K562 (cell line): Measurements from ENCODE around the gene PRR7.

Experiments
- ARID4B ChIP-seq: sonication (generic); formaldehyde crosslinking; IDR thresholded peaks from 2 replicates; pipeline ENCODE4 v1.8.0; 2022; ENCODE audit warnings: mild to moderate bottlenecking, missing genetic modification reagents
- CTCF ChIP-seq, 3 experiments: IDR thresholded peaks in 2 of 3; conservative IDR thresholded peaks in 1 of 3; 2 replicates each; pipeline ENCODE4 v1.5.1; 2011 to 2012; ENCODE audit warnings: low read length in 3 of 3, mild to moderate bottlenecking in 3 of 3, control low read depth in 2 of 3, improper control_type of control experiment in 1 of 3, inconsistent platforms in 1 of 3, low read depth in 1 of 3, mixed read lengths in 1 of 3, moderate library complexity in 1 of 3; ENCODE audit not compliant: insufficient read depth in 2 of 3
- ETV5 ChIP-seq: sonication (generic); formaldehyde crosslinking; IDR thresholded peaks from 2 replicates; pipeline ENCODE4 v1.4.0; 2020; ENCODE audit warnings: low read depth, mild to moderate bottlenecking, missing genetic modification reagents
- FOXA1 ChIP-seq: fragments of 450-650 bp; IDR thresholded peaks from 2 replicates; pipeline ENCODE4 v1.6.1; 2016; ENCODE audit warnings: mild to moderate bottlenecking, borderline replicate concordance
- GTF2F1 ChIP-seq: IDR thresholded peaks from 2 replicates; pipeline ENCODE4 v1.6.1; 2011; ENCODE audit warnings: low read depth, low read length, improper control_type of control experiment
- JUNB ChIP-seq: fragments of 450-650 bp; formaldehyde crosslinking; conservative IDR thresholded peaks from 2 replicates; pipeline ENCODE4 v1.4.0; 2020; ENCODE audit warnings: mild to moderate bottlenecking
- KAT2B ChIP-seq: IDR thresholded peaks from one replicate; pipeline ENCODE4 v1.6.1; 2012; ENCODE audit warnings: low read depth, mild to moderate bottlenecking, control low read depth, inconsistent platforms, low read length, moderate library complexity
- MAFK ChIP-seq: IDR thresholded peaks from 2 replicates; pipeline ENCODE4 v1.6.1; 2011; ENCODE audit warnings: low read length, improper control_type of control experiment
- RBM15 ChIP-seq: fragments of 200-400 bp; formaldehyde crosslinking; IDR thresholded peaks from 2 replicates; pipeline ENCODE4 v1.6.1; 2018; ENCODE audit warnings: mild to moderate bottlenecking, low read length, moderate library complexity; ENCODE audit not compliant: insufficient read depth
- SLC30A9 ChIP-seq: fragments of 250-450 bp; sonication (Bioruptor Pico); IDR thresholded peaks from 2 replicates; pipeline ENCODE4 v1.8.0; 2022; ENCODE audit warnings: mild to moderate bottlenecking, moderate library complexity
- TCF7L2 ChIP-seq: fragments of 150-350 bp; IDR thresholded peaks from 2 replicates; pipeline ENCODE4 v1.6.1; 2016; ENCODE audit warnings: low read depth, mild to moderate bottlenecking, low read length, moderate library complexity
- ZNF668 ChIP-seq: fragments of 250-450 bp; sonication (Bioruptor Pico); IDR thresholded peaks from 2 replicates; pipeline ENCODE4 v1.8.0; 2022; ENCODE audit warnings: mild to moderate bottlenecking, inconsistent platforms
- TF ChIP-seq, protein P1 (sequence below), 2 experiments: fragments of 450-650 bp; IDR thresholded peaks; 2 replicates each; pipeline ENCODE4 v1.6.1; 2016

- no peak for TF ChIP-seq GTF2F1
- no peak for TF ChIP-seq JUNB (CRISPR knock-in tag)
- no peak for TF ChIP-seq CTCF (IDR thresholded peaks at IDR 0.05 in 2 of 3, conservative IDR thresholded peaks at IDR 0.05 in 1 of 3; ENCODE audit: insufficient read depth in 2 of 3, low read depth in 1 of 3, low read length in 3 of 3)
- TF ChIP-seq MAFK: no peak
- no peak for TF ChIP-seq TCF7L2
- no peak for TF ChIP-seq ARID4B (CRISPR knock-in tag)
- no peak for TF ChIP-seq ZNF668 (CRISPR knock-in tag)
- TF ChIP-seq RBM15: no peak
- no peak for TF ChIP-seq KAT2B
- no peak for TF ChIP-seq ETV5 (CRISPR knock-in tag)
- TF ChIP-seq, protein P1, sequence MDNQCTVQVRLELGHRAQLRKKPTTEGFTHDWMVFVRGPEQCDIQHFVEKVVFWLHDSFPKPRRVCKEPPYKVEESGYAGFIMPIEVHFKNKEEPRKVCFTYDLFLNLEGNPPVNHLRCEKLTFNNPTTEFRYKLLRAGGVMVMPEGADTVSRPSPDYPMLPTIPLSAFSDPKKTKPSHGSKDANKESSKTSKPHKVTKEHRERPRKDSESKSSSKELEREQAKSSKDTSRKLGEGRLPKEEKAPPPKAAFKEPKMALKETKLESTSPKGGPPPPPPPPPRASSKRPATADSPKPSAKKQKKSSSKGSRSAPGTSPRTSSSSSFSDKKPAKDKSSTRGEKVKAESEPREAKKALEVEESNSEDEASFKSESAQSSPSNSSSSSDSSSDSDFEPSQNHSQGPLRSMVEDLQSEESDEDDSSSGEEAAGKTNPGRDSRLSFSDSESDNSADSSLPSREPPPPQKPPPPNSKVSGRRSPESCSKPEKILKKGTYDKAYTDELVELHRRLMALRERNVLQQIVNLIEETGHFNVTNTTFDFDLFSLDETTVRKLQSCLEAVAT (IDR thresholded peaks at IDR 0.05): no peak
- TF ChIP-seq SLC30A9 (CRISPR knock-in tag): no peak
- no peak for TF ChIP-seq FOXA1
Observed at GRCh38 chr5:177450667-177451424, 4.2 kb downstream of the PRR7 start.
